SH-SY5Y (cell line): ENCODE measurements around the gene STARD9.

Experiments used
- GATA2 ChIP-seq: IDR thresholded peaks from 2 replicates; pipeline ENCODE4 v1.6.1; 2011; ENCODE audit warnings: mild to moderate bottlenecking, low read depth, low read length
- GATA3 ChIP-seq: IDR thresholded peaks from 2 replicates; pipeline ENCODE4 v1.6.1; 2011; ENCODE audit warnings: low read depth, mild to moderate bottlenecking, low read length, moderate library complexity

DNA sequence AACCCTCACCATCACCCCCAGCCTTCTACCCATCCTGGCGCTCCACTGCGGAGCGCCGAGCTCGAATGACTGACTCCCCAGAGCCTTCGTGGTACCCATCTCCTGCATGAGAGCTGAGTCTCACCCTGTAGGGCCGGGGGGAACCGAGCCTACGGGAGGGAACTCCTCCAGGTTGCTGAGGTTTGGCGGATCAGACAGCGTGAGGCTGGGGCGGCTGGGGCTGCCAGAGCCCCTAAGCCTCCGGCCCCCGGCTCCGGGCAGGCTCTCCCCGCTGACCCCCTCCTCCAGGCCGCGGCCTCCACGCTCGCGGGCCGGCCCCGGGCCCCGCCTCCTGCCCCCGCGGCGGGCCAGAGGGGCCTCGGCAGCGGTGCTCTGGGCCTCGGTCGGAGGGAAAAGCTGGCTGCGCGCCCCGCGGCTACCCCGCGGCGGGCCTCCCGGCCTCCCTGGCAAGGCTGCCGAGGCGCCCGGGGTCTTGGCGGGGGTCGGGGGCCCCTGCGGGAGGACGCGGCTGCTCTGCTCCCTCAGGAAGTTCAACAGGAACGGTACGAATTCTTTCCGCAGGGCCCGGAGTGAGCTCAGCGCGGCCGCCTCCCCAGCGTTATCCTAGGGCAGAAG, 160.9 kb downstream of the STARD9 start:
- no peak for TF ChIP-seq GATA2
- no peak for TF ChIP-seq GATA3
